ENCODE measurements around the gene EGR2.

GRCh38 chr10:62842983-62843382 is 26.8 kb upstream of the EGR2 start:
- TF ChIP-seq CTCF (IDR thresholded peaks at IDR 0.05 in 4 of 5, conservative IDR thresholded peaks at IDR 0.05 in 1 of 5) (no peak), POLR2A (IDR thresholded peaks at IDR 0.05) (no peak)

All from gastrocnemius medialis (tissue), 4 donors.